H1 (cell line): Measurements from ENCODE around the gene PPP2R2B. TPM values are rescaled to one million over a fixed set of nuclear protein-coding genes. Genes with fewer than 3 reads are reported as not detected.
A peak's percentile ranks its signal among the peaks of the same experiment; 100 is the strongest.

Experiments used
- CTCF ChIA-PET: fragments of 300-600 bp; sonication (Branson Sonifier 250); formaldehyde crosslinking; loops from one replicate; lab custom pipeline; 2021; ENCODE audit not compliant: partially characterized antibody; lab: Charles Lee
- POLR2A ChIA-PET: fragments of 300-600 bp; sonication (Branson Sonifier 250); formaldehyde crosslinking; loops from one replicate; lab custom pipeline; 2021; ENCODE audit warnings: inconsistent platforms; ENCODE audit not compliant: partially characterized antibody; lab: Charles Lee
- DNase-seq, 2 experiments: peaks; one replicate each; pipeline versions ENCODE4 v3.0.0 to v3.0.0-alpha.2; 2010 to 2022; ENCODE audit warnings: low spot score in 2 of 2, low read depth in 1 of 2, mixed read lengths in 1 of 2
- FAIRE-seq: peaks from 2 replicates; lab custom pipeline; 2011; peaks lifted over from hg19 to GRCh38; lab: Jason Lieb, UNC
- H2AFZ ChIP-seq: 2 replicates; pipeline ENCODE4 v1.8.1; 2012; ENCODE audit warnings: low read length, inconsistent platforms
- H2AK5ac ChIP-seq: 2 replicates; pipeline ENCODE4 v1.6.1; 2013; ENCODE audit warnings: low read depth, low read length
- H2BK120ac ChIP-seq: replicated peaks from 2 replicates; pipeline ENCODE3; 2013; ENCODE audit warnings: low read depth, low read length, inconsistent platforms
- H2BK12ac ChIP-seq: 2 replicates; pipeline ENCODE4 v1.6.1; 2013; ENCODE audit warnings: low read depth, low read length
- H2BK15ac ChIP-seq: 2 replicates; pipeline ENCODE4 v1.6.1; 2013; ENCODE audit warnings: low read length
- H2BK20ac ChIP-seq: 2 replicates; pipeline ENCODE4 v1.6.1; 2013; ENCODE audit warnings: low read length
- H2BK5ac ChIP-seq: 2 replicates; pipeline ENCODE4 v1.6.1; 2013; ENCODE audit warnings: low read depth, low read length
- H3K14ac ChIP-seq: 2 replicates; pipeline ENCODE4 v1.6.1; 2013; ENCODE audit warnings: inconsistent platforms; ENCODE audit not compliant: insufficient read length
- H3K18ac ChIP-seq: 2 replicates; pipeline ENCODE4 v1.6.1; 2013; ENCODE audit warnings: low read length; ENCODE audit errors: extremely low read depth
- H3K23ac ChIP-seq: 2 replicates; pipeline ENCODE4 v1.6.1; 2013; ENCODE audit warnings: inconsistent platforms; ENCODE audit not compliant: insufficient read length
- H3K23me2 ChIP-seq: 2 replicates; pipeline ENCODE4 v1.6.1; 2013; ENCODE audit warnings: low read depth, low read length
- H3K27ac ChIP-seq: 2 replicates; pipeline ENCODE4 v1.6.1; 2011; ENCODE audit warnings: low read depth, low read length, inconsistent platforms
- H3K27me3 ChIP-seq, 4 experiments: replicated peaks in 1 of 4; 1 replicate in 1 of 4; 2 replicates in 3 of 4; pipeline versions ENCODE4 v1.6.1 to v1.8.1; 2011 to 2013; ENCODE audit warnings: low read length in 3 of 4, mild to moderate bottlenecking in 3 of 4, inconsistent platforms in 2 of 4, mixed read lengths in 2 of 4, moderate library complexity in 1 of 4; ENCODE audit not compliant: control insufficient read depth in 3 of 4, insufficient read depth in 3 of 4; ENCODE audit errors: extremely low read depth in 1 of 4
- H3K36me3 ChIP-seq, 4 experiments: 2 replicates each; pipeline versions ENCODE4 v1.6.1 to v1.8.1; 2011 to 2013; ENCODE audit warnings: mild to moderate bottlenecking in 4 of 4, low read length in 3 of 4, moderate library complexity in 2 of 4, control low read depth in 1 of 4, inconsistent platforms in 1 of 4; ENCODE audit not compliant: insufficient read depth in 4 of 4, control insufficient read depth in 2 of 4
- H3K4ac ChIP-seq: replicated peaks from 2 replicates; pipeline ENCODE3; 2013; ENCODE audit warnings: low read length, low read depth, mixed read lengths, inconsistent platforms; ENCODE audit not compliant: insufficient read length
- H3K4me1 ChIP-seq, 4 experiments: replicated peaks in 1 of 4; 1 replicate in 1 of 4; 2 replicates in 3 of 4; pipeline versions ENCODE4 v1.6.1 to v1.8.1; 2011 to 2013; ENCODE audit warnings: low read length in 3 of 4, inconsistent platforms in 2 of 4, mixed read lengths in 1 of 4; ENCODE audit not compliant: insufficient read depth in 4 of 4, control insufficient read depth in 3 of 4
- H3K4me2 ChIP-seq, 2 experiments: 2 replicates each; pipeline versions ENCODE4 v1.6.1 to v1.8.1; 2011 to 2013; ENCODE audit warnings: low read depth in 2 of 2, low read length in 2 of 2, control low read depth in 1 of 2, inconsistent platforms in 1 of 2, mild to moderate bottlenecking in 1 of 2; ENCODE audit not compliant: insufficient read depth in 1 of 2
- H3K4me3 ChIP-seq, 4 experiments: fragments of 200-600, 300-600 bp in 1 of 4; sonication (generic), shearing (Covaris generic), sonication (Bioruptor Twin) in 1 of 4; 2 replicates each; pipeline versions ENCODE4 v1.5.1 to v1.8.1; 2011 to 2016; ENCODE audit warnings: low read length in 4 of 4, low read depth in 3 of 4, control low read depth in 2 of 4, inconsistent platforms in 2 of 4, mild to moderate bottlenecking in 2 of 4, mixed read lengths in 1 of 4, moderate library complexity in 1 of 4; ENCODE audit not compliant: insufficient read depth in 2 of 4; ENCODE audit errors: extremely low read depth in 1 of 4
- H3K56ac ChIP-seq: replicated peaks from 2 replicates; pipeline ENCODE3; 2013; ENCODE audit warnings: low read depth, mild to moderate bottlenecking, mixed read lengths, low read length, inconsistent platforms; ENCODE audit not compliant: insufficient read length
- H3K79me1 ChIP-seq: 2 replicates; pipeline ENCODE4 v1.6.1; 2013; ENCODE audit warnings: low read depth, low read length, control low read depth
- H3K79me2 ChIP-seq, 2 experiments: 2 replicates each; pipeline versions ENCODE4 v1.6.1 to v1.8.1; 2012 to 2013; ENCODE audit warnings: low read length in 2 of 2, mild to moderate bottlenecking in 2 of 2, inconsistent platforms in 1 of 2; ENCODE audit not compliant: insufficient read depth in 2 of 2, control insufficient read depth in 1 of 2
- H3K9ac ChIP-seq, 4 experiments: replicated peaks in 1 of 4; 1 replicate in 1 of 4; 2 replicates in 3 of 4; pipeline versions ENCODE4 v1.6.1 to v1.8.1; 2011 to 2013; ENCODE audit warnings: low read depth in 3 of 4, low read length in 3 of 4, control low read depth in 2 of 4, mild to moderate bottlenecking in 2 of 4, moderate library complexity in 2 of 4, inconsistent platforms in 1 of 4; ENCODE audit errors: extremely low read depth in 1 of 4
- H3K9me3 ChIP-seq, 2 experiments: 2 replicates each; pipeline versions ENCODE4 v1.6.1 to v1.8.1; 2012 to 2013; ENCODE audit warnings: mild to moderate bottlenecking in 2 of 2, moderate library complexity in 2 of 2, control low read depth in 1 of 2, inconsistent platforms in 1 of 2, low read depth in 1 of 2, low read length in 1 of 2, mixed read lengths in 1 of 2; ENCODE audit not compliant: insufficient read depth in 2 of 2
- H4K20me1 ChIP-seq, 2 experiments: replicated peaks in 1 of 2; 2 replicates each; pipeline versions ENCODE3 to v1.8.1; 2011 to 2013; ENCODE audit warnings: inconsistent platforms in 2 of 2, low read length in 2 of 2, mild to moderate bottlenecking in 1 of 2; ENCODE audit not compliant: insufficient read depth in 2 of 2, control insufficient read depth in 1 of 2
- H4K5ac ChIP-seq: 2 replicates; pipeline ENCODE4 v1.6.1; 2013; ENCODE audit warnings: low read length, low read depth, mixed read lengths, inconsistent platforms; ENCODE audit not compliant: insufficient read length
- H4K8ac ChIP-seq: 2 replicates; pipeline ENCODE4 v1.8.0; 2013; ENCODE audit warnings: mild to moderate bottlenecking, moderate library complexity, low read length, inconsistent platforms; ENCODE audit not compliant: insufficient read depth; ENCODE audit errors: extremely low read depth
- H4K91ac ChIP-seq: replicated peaks from 2 replicates; pipeline ENCODE3; 2013; ENCODE audit warnings: low read length, mixed read lengths, inconsistent platforms; ENCODE audit not compliant: insufficient read length
- ASH2L ChIP-seq: fragments of 200-600, 300-600 bp; sonication (generic); IDR thresholded peaks from one replicate; pipeline ENCODE4 v1.7.1; 2017; ENCODE audit warnings: low read length
- ATF2 ChIP-seq: IDR thresholded peaks from 2 replicates; pipeline ENCODE4 v1.6.1; 2012; ENCODE audit warnings: low read length, inconsistent platforms
- BCL11A ChIP-seq, 2 experiments: IDR thresholded peaks; one replicate each; pipeline ENCODE4 v1.6.1; 2011; ENCODE audit warnings: low read depth in 2 of 2, low read length in 2 of 2, mild to moderate bottlenecking in 2 of 2
- EZH2 ChIP-seq: fragments of 200-600 bp; sonication (generic); IDR thresholded peaks from 2 replicates; pipeline ENCODE4 v1.7.1; 2012; ENCODE audit warnings: low read depth, mild to moderate bottlenecking, moderate library complexity, low read length, inconsistent platforms; ENCODE audit not compliant: severe bottlenecking
- FOSL1 ChIP-seq: IDR thresholded peaks from 2 replicates; pipeline ENCODE4 v1.6.1; 2011; ENCODE audit warnings: mild to moderate bottlenecking, low read depth, low read length, moderate library complexity; ENCODE audit not compliant: insufficient read depth
- HDAC2 ChIP-seq, 2 experiments: fragments of 300-600 bp in 1 of 2; sonication (generic) in 1 of 2; IDR thresholded peaks; 2 replicates each; pipeline ENCODE4 v1.6.1; 2011 to 2012; ENCODE audit warnings: low read depth in 2 of 2, low read length in 2 of 2, mild to moderate bottlenecking in 2 of 2, moderate library complexity in 2 of 2, borderline replicate concordance in 1 of 2, inconsistent platforms in 1 of 2
- KDM4A ChIP-seq: IDR thresholded peaks from one replicate; pipeline ENCODE4 v1.7.1; 2012; ENCODE audit warnings: low read depth, mild to moderate bottlenecking, moderate library complexity, low read length, inconsistent platforms; ENCODE audit not compliant: severe bottlenecking
- MAFK ChIP-seq: IDR thresholded peaks from 2 replicates; pipeline ENCODE4 v1.6.1; 2012; ENCODE audit warnings: low read depth, mild to moderate bottlenecking, improper control_type of control experiment, low read length
- RBBP5 ChIP-seq: IDR thresholded peaks from 2 replicates; pipeline ENCODE4 v1.7.1; 2012; ENCODE audit warnings: low read depth, mild to moderate bottlenecking, inconsistent platforms, low read length, moderate library complexity, borderline replicate concordance
- WGBS, 2 experiments: shearing (Covaris generic) in 1 of 2; methylation state at CpG; one replicate each; pipeline versions ENCODE4 v1.1.6 to v1.1.7; 2013 to 2015; ENCODE audit warnings: low lambda C conversion rate in 2 of 2, mixed read lengths in 2 of 2, inconsistent platforms in 1 of 2, low coverage in 1 of 2, missing lambda C conversion rate in 1 of 2; ENCODE audit not compliant: insufficient replicate concordance in 2 of 2, insufficient coverage in 1 of 2, insufficient read length in 1 of 2; ENCODE audit errors: extremely low coverage in 1 of 2, missing lambda C conversion rate in 1 of 2; 5-methylcytosine and 5-hydroxymethylcytosine counted together
- polyA plus RNA-seq, 7 experiments: library from polyadenylated mRNA; depleted of rRNA in 3 of 7; stranded (reverse) in 5 of 7; unstranded in 2 of 7; fragments of >200 nt in 5 of 7; fragments of 200-250 nt in 2 of 7; gene quantifications; 1 replicate in 5 of 7; 2 replicates in 1 of 7; 4 replicates in 1 of 7; pipeline versions ENCODE4 v1.2.1 to v1.2.3, GENCODE V29; 2011 to 2013; ENCODE audit warnings: missing spikeins in 2 of 7, mixed read lengths in 2 of 7
- total RNA-seq: library from RNA; stranded (reverse); fragmentation: NEBNext Ultra II Directional; extraction: Animal tissue kit (Norgen Biotek cat#: 25700); gene quantifications from 2 replicates; pipeline ENCODE4 v1.2.1, GENCODE V29; 2021

PPP2R2B gene
- total and polyA plus RNA-seq, 2 of the 8 experiments (the other 6 are each of a cell fraction or from before 2014, with no cell fraction given) = 21.1 to 37.1 TPM

GRCh38 chr5:146562461-146562860 lies 316.1 kb downstream of the PPP2R2B start:
- Histone ChIP-seq H3K4me2 (no peak overlapping the region), H3K27ac (no peak overlapping the region), H3K18ac (no peak overlapping the region), H3K23ac (peak overlapping the region; percentile 56), H3K79me2 (no peaks in the 10 kb centered on the region), H2BK120ac (no peak overlapping the region), H3K14ac (no peak overlapping the region), H2AK5ac (peak overlapping the region; percentile 79; the same call in 1 of the 2 replicates), H3K4me3 (no peak overlapping the region), H3K9me3 (no peaks in the 10 kb centered on the region), H2BK15ac (peak overlapping the region; percentile 84), H4K8ac (no peak overlapping the region), H3K79me1 (no peaks in the 10 kb centered on the region), H2AFZ (no peak overlapping the region), H4K20me1 (no peaks in the 10 kb centered on the region), H2BK20ac (peak overlapping the region; percentile 54; the same call in 1 of the 2 replicates), H2BK12ac (peak overlapping the region; percentile 97; the same call in 1 of the 2 replicates), H3K56ac (no peak overlapping the region), H3K23me2 (no peaks in the 10 kb centered on the region; the same call in none of the 2 replicates), H4K5ac (no peak overlapping the region), H3K9ac (no peak overlapping the region; a peak in 1 of 7 replicates), H3K4ac (no peak overlapping the region), H2BK5ac (no peak overlapping the region; the same call in 1 of the 2 replicates), H3K4me1 (peaks cover 2 to 11% (median 5%) of the 10 kb centered on the region in 4 experiments; a peak in 5 of 7 replicates), H3K27me3 (no peaks in the 10 kb centered on the region), H4K91ac (peak overlapping the region; percentile 23), H3K36me3 (no peaks in the 10 kb centered on the region)
- ChIA-PET POLR2A (no interaction called here), CTCF (interaction anchor here (0.6 to 2.3 kb wide), 11 partner anchors 14 to 741 kb away, joined by 3 to 14 read pairs (median 4); no protein-coding TSS in a partner anchor)
- FAIRE-seq (no peak), DNase-seq (no peak)
- WGBS, 2 experiments = 91% methylated on average over 4 of the region's 4 CpGs; no CpG with 5 or more reads in 1 of the 2 experiments
- TF ChIP-seq KDM4A = no peak
- no peak for TF ChIP-seq ASH2L
- TF ChIP-seq FOSL1 = no peak
- no peak for TF ChIP-seq RBBP5
- TF ChIP-seq BCL11A (IDR thresholded peaks at IDR 0.05; ENCODE audit: low read depth in 2 of 2, low read length in 2 of 2) = no peak
- no peak for TF ChIP-seq EZH2
- TF ChIP-seq MAFK = no peak
- TF ChIP-seq ATF2 = no peak
- TF ChIP-seq HDAC2 (IDR thresholded peaks at IDR 0.05; ENCODE audit: borderline replicate concordance in 1 of 2, low read depth in 2 of 2, low read length in 2 of 2) = no peak
